Smooth muscle cell (in vitro differentiated cells): ENCODE measurements around the gene KCNIP3. TPM values are rescaled to one million over a fixed set of nuclear protein-coding genes. Genes with fewer than 3 reads are reported as not detected.

Source experiments
- DNase-seq: peaks from one replicate; lab custom pipeline; 2025; ENCODE audit not compliant: unreplicated experiment; lab: John Stamatoyannopoulos, UW
- H2AFZ ChIP-seq: fragments of 200-600 bp; sonication (generic); 2 replicates; pipeline ENCODE4 v1.6.0; 2016; ENCODE audit warnings: antibody characterized with exemption, low read depth, mild to moderate bottlenecking
- H3F3A ChIP-seq: fragments of 200-600 bp; sonication (generic); 2 replicates; pipeline ENCODE4 v1.6.0; 2017; ENCODE audit warnings: antibody characterized with exemption, low read depth
- H3K27ac ChIP-seq: fragments of 200-600 bp; sonication (generic); 2 replicates; pipeline ENCODE4 v1.5.1; 2016; ENCODE audit warnings: low read depth, mild to moderate bottlenecking
- H3K27me3 ChIP-seq: fragments of 200-600 bp; sonication (generic); 2 replicates; pipeline ENCODE4 v1.6.1; 2016; ENCODE audit warnings: low read depth, mild to moderate bottlenecking
- H3K36me3 ChIP-seq: fragments of 200-600 bp; sonication (generic); 2 replicates; pipeline ENCODE4 v1.5.1; 2016; ENCODE audit warnings: low read depth
- H3K4me1 ChIP-seq: fragments of 200-600 bp; sonication (generic); 2 replicates; pipeline ENCODE4 v1.5.1; 2016; ENCODE audit warnings: low read depth
- H3K4me2 ChIP-seq: fragments of 200-600 bp; sonication (generic); 2 replicates; pipeline ENCODE4 v1.6.0; 2016; ENCODE audit warnings: mild to moderate bottlenecking
- H3K4me3 ChIP-seq: fragments of 200-600 bp; sonication (generic); 2 replicates; pipeline ENCODE4 v1.5.1; 2016; ENCODE audit warnings: mild to moderate bottlenecking
- H3K79me2 ChIP-seq: fragments of 200-600 bp; sonication (generic); 2 replicates; pipeline ENCODE4 v1.6.0; 2016; ENCODE audit warnings: low read depth, mild to moderate bottlenecking
- H3K9ac ChIP-seq: fragments of 200-600 bp; sonication (generic); 2 replicates; pipeline ENCODE4 v1.6.0; 2016; ENCODE audit warnings: low read depth
- H3K9me3 ChIP-seq: fragments of 200-600 bp; sonication (generic); replicated peaks from 2 replicates; pipeline ENCODE4 v1.5.1; 2016; ENCODE audit warnings: low read depth
- H4K20me1 ChIP-seq: fragments of 200-600 bp; sonication (generic); 2 replicates; pipeline ENCODE4 v1.6.0; 2016; ENCODE audit warnings: low read depth
- WGBS: methylation state at CpG from one replicate; pipeline ENCODE4 v1.1.7; 2016; ENCODE audit warnings: low lambda C conversion rate; 5-methylcytosine and 5-hydroxymethylcytosine counted together
- polyA plus RNA-seq: library from polyadenylated mRNA; unstranded; fragments of >200 nt; fragmentation: Nextera tagmentation; extraction: Ambion mirVana; gene quantifications from 2 replicates; pipeline ENCODE4 v1.2.1, GENCODE V29; 2016
- total RNA-seq: library from RNA; depleted of rRNA; stranded (reverse); fragments of >200 nt; gene quantifications from 2 replicates; pipeline ENCODE4 v1.2.3, GENCODE V29; 2014
- TF ChIP-seq, protein P1 (sequence below): fragments of 200-600 bp; sonication (generic); IDR thresholded peaks from 2 replicates; pipeline ENCODE4 v1.5.1; 2017; ENCODE audit warnings: borderline replicate concordance, mild to moderate bottlenecking, antibody characterized with exemption; ENCODE audit not compliant: insufficient read depth, poor library complexity, severe bottlenecking

Gene KCNIP3
- total and polyA plus RNA-seq, 2 experiments from 2014 or later, result 1.1 to 7.6 TPM

DNA sequence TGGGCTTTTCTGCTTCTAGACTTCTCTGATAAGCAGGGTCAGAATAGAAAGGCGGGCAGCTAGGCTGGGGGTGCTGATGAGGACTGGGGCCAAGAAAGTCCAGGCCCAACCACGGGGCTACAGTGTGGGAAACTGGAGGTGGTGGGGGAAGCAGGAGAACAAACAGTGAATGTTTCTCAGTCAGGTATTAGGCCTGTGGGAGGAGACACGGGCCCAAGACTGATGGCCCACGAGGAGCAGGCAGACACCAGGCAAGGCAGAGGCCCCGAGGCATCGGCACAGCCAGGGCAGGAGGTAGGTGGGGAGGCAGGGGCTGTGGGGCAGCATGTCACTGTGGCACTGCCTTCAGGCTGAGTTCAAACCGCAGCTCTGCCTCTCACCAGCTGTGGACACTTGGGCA is 40.7 kb downstream of the KCNIP3 start:
- H3K9ac ChIP-seq, result no peak overlapping the region
- peaks cover 23% of the 10 kb centered on the region for H3K27me3 ChIP-seq
- no peaks in the 10 kb centered on the region for H3K9me3 ChIP-seq
- no peaks in the 10 kb centered on the region for H3K79me2 ChIP-seq
- no peak for DNase-seq
- H3K4me3 ChIP-seq, result no peak overlapping the region
- TF ChIP-seq, protein P1, sequence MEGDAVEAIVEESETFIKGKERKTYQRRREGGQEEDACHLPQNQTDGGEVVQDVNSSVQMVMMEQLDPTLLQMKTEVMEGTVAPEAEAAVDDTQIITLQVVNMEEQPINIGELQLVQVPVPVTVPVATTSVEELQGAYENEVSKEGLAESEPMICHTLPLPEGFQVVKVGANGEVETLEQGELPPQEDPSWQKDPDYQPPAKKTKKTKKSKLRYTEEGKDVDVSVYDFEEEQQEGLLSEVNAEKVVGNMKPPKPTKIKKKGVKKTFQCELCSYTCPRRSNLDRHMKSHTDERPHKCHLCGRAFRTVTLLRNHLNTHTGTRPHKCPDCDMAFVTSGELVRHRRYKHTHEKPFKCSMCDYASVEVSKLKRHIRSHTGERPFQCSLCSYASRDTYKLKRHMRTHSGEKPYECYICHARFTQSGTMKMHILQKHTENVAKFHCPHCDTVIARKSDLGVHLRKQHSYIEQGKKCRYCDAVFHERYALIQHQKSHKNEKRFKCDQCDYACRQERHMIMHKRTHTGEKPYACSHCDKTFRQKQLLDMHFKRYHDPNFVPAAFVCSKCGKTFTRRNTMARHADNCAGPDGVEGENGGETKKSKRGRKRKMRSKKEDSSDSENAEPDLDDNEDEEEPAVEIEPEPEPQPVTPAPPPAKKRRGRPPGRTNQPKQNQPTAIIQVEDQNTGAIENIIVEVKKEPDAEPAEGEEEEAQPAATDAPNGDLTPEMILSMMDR, result no peak
- no peak overlapping the region for H3K4me2 ChIP-seq
- no peaks in the 10 kb centered on the region for H3F3A ChIP-seq
- no peaks in the 10 kb centered on the region for H3K36me3 ChIP-seq
- H4K20me1 ChIP-seq, result no peaks in the 10 kb centered on the region
- H3K4me1 ChIP-seq, result no peaks in the 10 kb centered on the region
- no peak overlapping the region for H2AFZ ChIP-seq
- 68% methylated on average over 7 of the region's 7 CpGs for WGBS
- H3K27ac ChIP-seq, result no peak overlapping the region

DNA sequence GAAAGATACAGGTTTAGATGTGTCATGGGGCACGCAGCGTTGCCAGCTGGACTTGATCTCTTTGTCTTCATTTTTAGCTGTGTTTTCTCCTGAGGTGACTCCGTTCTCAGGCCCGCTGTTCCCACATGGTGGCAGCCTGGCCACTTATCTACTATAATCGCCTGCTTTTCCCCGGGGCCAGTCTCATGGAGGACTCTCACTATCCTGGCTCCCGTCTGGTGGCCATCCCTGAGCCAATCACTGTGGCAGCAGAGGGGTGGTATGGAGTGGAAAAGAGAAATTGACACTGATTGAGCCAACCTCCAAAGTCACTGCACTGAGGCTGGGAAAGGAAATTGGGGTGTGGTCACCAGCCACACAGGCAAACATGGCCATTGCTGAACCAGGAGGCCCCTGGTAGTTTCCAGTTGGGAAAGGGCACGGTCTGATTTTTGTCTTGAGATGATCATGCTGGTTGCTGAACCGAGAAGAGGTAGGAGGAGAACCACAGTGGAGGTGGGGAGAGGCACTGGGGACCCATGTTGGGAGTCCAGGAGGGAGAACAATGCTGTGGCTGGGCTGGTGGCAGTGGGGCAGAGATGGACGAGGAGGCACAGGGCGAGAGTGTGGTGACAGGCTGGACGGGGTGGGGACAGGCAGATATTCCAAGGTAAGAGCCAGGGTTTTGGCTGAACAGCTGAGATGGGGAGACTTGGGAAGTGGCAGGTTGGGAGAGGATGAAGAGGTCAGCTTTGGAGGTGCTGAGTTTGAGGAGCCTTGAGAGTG is 45.6 kb downstream of the KCNIP3 start:
- TF ChIP-seq, protein P1, result no peak
- DNase-seq, result no peak

DNA sequence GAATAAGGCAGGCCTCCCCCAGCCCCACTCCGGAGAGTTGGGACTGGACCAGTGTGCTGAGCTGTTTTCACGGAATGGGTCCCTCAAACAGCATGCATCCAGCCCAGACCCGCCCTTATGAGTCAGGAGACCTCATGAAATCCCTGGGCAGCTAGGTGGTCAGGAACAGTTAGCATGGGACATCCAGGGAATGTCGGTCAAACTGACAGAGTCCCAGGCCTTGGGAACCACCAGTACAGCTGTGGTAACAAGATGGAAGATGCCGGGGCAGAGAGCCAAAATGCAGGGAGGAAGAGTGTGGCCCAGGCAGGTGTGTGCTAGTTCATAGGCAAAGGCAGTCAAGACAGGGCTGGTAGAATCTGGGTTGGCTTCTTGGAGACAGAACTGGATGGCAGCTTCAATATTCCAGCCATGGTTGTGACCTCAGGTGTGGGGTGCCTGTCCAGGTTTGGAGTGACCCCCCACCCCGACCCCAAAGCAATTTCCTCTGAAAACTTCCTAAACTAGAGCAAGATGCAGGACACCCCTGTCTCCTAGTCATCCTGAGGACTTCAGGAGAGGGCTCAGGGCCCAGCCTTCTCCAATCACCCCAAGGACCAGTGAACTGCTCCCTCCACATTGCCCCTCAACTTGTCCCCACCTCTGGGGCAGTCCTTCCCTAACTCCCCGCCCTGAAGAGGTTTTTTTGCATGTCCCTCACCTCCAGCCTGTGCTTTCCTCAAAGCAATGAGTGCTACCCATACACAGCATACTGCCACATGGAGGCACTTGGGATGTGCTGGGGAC is 46.5 kb downstream of the KCNIP3 start:
- no peak for DNase-seq
- Histone ChIP-seq H3K9ac (no peak overlapping the region), H3K27me3 (peaks cover 52% of the 10 kb centered on the region), H3K9me3 (no peaks in the 10 kb centered on the region), H3K79me2 (no peaks in the 10 kb centered on the region), H3K36me3 (no peaks in the 10 kb centered on the region), H3K27ac (no peak overlapping the region), H4K20me1 (no peaks in the 10 kb centered on the region), H2AFZ (no peak overlapping the region), H3K4me3 (no peak overlapping the region), H3K4me2 (no peak overlapping the region), H3F3A (no peaks in the 10 kb centered on the region), H3K4me1 (no peaks in the 10 kb centered on the region)
- TF ChIP-seq, protein P1, result no peak
- 77% methylated on average over 7 of the region's 7 CpGs for WGBS

More for the DNA sequence above, 45.6 kb downstream of the KCNIP3 start:
- no peaks in the 10 kb centered on the region for H3K79me2 ChIP-seq
- no peaks in the 10 kb centered on the region for H3K36me3 ChIP-seq
- 71% methylated on average over 12 of the region's 12 CpGs for WGBS
- no peak overlapping the region for H3K9ac ChIP-seq
- no peaks in the 10 kb centered on the region for H3K4me1 ChIP-seq
- no peak overlapping the region for H3K27ac ChIP-seq
- no peaks in the 10 kb centered on the region for H4K20me1 ChIP-seq
- H3K27me3 ChIP-seq, result peaks cover 52% of the 10 kb centered on the region
- H3F3A ChIP-seq, result no peaks in the 10 kb centered on the region
- no peaks in the 10 kb centered on the region for H3K9me3 ChIP-seq
- no peak overlapping the region for H2AFZ ChIP-seq
- H3K4me2 ChIP-seq, result no peak overlapping the region
- H3K4me3 ChIP-seq, result no peak overlapping the region
